Lower leg skin (tissue), 4 donors: Measurements from ENCODE around the gene INTS4. TPM values are rescaled to one million over a fixed set of nuclear protein-coding genes. Genes with fewer than 3 reads are reported as not detected.
"Not testable (repeated sequence)": the region's sequence is repeated elsewhere in the genome, so short reads cannot be mapped to it uniquely, and the experiment has no call there.

Experiments
- DNase-seq, 2 donors: peaks; one replicate each; pipeline ENCODE4 v3.0.0-alpha.2; 2019; ENCODE audit warnings: low spot score in 2 of 2
- H3K4me3 ChIP-seq: fragments of 200-600 bp; sonication (generic); 2 replicates; pipeline ENCODE4 v1.5.1; 2017; ENCODE audit warnings: mild to moderate bottlenecking, low read depth; ENCODE audit not compliant: poor library complexity, severe bottlenecking
- POLR2A ChIP-seq, 2 donors: fragments of 450-650 bp; IDR thresholded peaks; one replicate each; pipeline ENCODE4 v1.6.1; 2016 to 2017; ENCODE audit warnings: antibody characterized with exemption in 2 of 2, mild to moderate bottlenecking in 1 of 2, moderate library complexity in 1 of 2
- WGBS, 2 donors: methylation state at CpG; one replicate each; pipeline ENCODE4 v1.1.5; 2018; 5-methylcytosine and 5-hydroxymethylcytosine counted together
- intact Hi-C: fragments of 100-400 bp; cut with DNase I; formaldehyde crosslinking; loops from one replicate; pipeline ENCODE4 v1.15.0; 2023; ENCODE audit warnings: low total_unique reads
- total RNA-seq, 4 donors: library from RNA; depleted of rRNA; stranded (reverse); fragments of >200 nt; gene quantifications; one replicate each; pipeline ENCODE4 v1.1.0, GENCODE V29; 2016
- TF ChIP-seq, protein P1 (sequence below), 3 donors: fragments of 450-650 bp; IDR thresholded peaks; one replicate each; pipeline ENCODE4 v1.5.1; 2016; ENCODE audit warnings: antibody characterized with exemption in 3 of 3, mild to moderate bottlenecking in 3 of 3, moderate library complexity in 2 of 3

INTS4 gene, protein sequence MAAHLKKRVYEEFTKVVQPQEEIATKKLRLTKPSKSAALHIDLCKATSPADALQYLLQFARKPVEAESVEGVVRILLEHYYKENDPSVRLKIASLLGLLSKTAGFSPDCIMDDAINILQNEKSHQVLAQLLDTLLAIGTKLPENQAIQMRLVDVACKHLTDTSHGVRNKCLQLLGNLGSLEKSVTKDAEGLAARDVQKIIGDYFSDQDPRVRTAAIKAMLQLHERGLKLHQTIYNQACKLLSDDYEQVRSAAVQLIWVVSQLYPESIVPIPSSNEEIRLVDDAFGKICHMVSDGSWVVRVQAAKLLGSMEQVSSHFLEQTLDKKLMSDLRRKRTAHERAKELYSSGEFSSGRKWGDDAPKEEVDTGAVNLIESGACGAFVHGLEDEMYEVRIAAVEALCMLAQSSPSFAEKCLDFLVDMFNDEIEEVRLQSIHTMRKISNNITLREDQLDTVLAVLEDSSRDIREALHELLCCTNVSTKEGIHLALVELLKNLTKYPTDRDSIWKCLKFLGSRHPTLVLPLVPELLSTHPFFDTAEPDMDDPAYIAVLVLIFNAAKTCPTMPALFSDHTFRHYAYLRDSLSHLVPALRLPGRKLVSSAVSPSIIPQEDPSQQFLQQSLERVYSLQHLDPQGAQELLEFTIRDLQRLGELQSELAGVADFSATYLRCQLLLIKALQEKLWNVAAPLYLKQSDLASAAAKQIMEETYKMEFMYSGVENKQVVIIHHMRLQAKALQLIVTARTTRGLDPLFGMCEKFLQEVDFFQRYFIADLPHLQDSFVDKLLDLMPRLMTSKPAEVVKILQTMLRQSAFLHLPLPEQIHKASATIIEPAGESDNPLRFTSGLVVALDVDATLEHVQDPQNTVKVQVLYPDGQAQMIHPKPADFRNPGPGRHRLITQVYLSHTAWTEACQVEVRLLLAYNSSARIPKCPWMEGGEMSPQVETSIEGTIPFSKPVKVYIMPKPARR
- total RNA-seq: 10 to 100 TPM; 14.7 to 24.8 (median 18.3) TPM

- peak within 1 kb of the TSS; percentile 26 for H3K4me3 ChIP-seq
- intact Hi-C loops: no loop called here
- 0% methylated on average over 47 of the region's 47 CpGs for WGBS, 2 donors
- DNase-seq: peak; percentile 99
- no peak for TF ChIP-seq POLR2A (IDR thresholded peaks at IDR 0.05)
- TF ChIP-seq, protein P1, sequence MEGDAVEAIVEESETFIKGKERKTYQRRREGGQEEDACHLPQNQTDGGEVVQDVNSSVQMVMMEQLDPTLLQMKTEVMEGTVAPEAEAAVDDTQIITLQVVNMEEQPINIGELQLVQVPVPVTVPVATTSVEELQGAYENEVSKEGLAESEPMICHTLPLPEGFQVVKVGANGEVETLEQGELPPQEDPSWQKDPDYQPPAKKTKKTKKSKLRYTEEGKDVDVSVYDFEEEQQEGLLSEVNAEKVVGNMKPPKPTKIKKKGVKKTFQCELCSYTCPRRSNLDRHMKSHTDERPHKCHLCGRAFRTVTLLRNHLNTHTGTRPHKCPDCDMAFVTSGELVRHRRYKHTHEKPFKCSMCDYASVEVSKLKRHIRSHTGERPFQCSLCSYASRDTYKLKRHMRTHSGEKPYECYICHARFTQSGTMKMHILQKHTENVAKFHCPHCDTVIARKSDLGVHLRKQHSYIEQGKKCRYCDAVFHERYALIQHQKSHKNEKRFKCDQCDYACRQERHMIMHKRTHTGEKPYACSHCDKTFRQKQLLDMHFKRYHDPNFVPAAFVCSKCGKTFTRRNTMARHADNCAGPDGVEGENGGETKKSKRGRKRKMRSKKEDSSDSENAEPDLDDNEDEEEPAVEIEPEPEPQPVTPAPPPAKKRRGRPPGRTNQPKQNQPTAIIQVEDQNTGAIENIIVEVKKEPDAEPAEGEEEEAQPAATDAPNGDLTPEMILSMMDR (IDR thresholded peaks at IDR 0.05): no peak
Observed at GRCh38 chr11:77994434-77995362, at the start of gene INTS4. Gene INTS4, minus strand, starts transcription at chr11:77994668. Its CDS starts 25 bp downstream, at chr11:77994643.

DNA sequence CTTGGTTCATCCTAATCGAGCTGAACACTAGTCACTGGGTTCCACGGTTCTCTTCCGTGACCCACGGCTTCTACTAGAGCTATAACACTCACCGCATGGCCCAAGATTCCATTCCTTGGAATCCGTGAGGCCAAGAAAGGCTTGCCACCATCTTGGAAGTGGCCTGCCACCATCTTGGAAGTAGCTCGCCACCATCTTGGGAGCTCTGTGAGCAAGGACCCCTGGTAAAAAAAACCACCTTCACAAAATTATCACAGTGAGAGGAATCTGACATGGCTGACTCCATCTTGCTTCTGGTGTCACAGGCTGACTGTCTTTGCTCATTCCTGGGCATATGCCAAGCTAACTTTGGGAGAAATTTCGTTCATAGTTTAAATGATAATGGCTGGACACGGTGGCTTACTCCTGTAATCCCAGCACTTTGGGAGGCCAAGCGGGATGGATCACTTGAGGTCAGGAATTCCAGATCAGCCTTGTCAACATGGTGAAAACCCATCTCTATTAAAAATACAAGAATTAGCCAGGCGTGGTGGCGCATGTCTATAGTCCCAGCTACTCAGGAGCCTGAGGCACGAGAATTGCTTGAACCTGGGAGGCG is 47.5 kb upstream of the INTS4 start:
- H3K4me3 ChIP-seq: no peak overlapping the region
- TF ChIP-seq, protein P1 (IDR thresholded peaks at IDR 0.05): no peak
- no peak for TF ChIP-seq POLR2A (IDR thresholded peaks at IDR 0.05)
- intact Hi-C loops: no loop called here
- no peak for DNase-seq
- WGBS, 2 donors: 93 to 95% methylated on average over 14 of the region's 14 CpGs

- 92 to 99% methylated on average over 8 of the region's 8 CpGs for WGBS, 2 donors
- H3K4me3 ChIP-seq, DNase-seq, intact Hi-C loops: not testable (repeated sequence)
Observed at GRCh38 chr11:78041380-78041719, 46.9 kb upstream of the INTS4 start.

DNA sequence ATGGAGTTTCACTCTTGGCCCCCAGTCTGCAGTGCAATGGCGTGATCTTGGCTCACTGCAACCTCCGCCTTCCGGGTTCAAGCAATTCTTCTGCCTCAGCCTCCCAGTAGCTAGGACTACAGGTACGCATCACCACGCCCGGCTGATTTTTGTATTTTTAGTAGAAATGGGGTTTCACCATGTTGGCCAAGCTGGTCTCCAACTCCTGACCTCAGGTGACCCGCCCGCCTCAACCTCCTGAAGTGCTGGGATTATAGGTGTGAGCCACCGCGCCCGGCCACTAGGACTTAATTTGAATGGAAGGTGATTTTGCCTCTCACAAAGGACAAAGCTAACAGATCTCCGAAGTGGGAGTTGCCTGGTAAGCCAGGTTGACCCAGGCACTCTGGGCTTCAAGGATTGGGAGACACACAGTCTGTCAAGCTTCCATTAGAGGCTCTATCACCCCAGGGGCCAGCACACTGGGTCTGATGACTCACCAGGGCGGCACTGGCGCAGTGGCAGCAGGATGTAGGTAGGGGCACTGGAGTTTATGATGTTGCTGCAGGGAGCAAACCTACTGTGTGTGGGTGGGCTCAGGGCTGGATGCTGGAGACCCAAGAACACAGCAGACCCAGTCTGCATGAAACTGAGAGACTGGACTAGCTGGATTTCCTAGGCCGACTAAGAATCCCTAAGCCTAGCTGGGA is 46.4 kb upstream of the INTS4 start:
- TF ChIP-seq, protein P1 (IDR thresholded peaks at IDR 0.05): no peak
- TF ChIP-seq POLR2A (IDR thresholded peaks at IDR 0.05): no peak
- no peak for DNase-seq
- WGBS, 2 donors: 92 to 94% methylated on average over 15 of the region's 15 CpGs
- intact Hi-C loops: no loop called here
- no peak overlapping the region for H3K4me3 ChIP-seq

GRCh38 chr11:78039919-78040671 is 45.6 kb upstream of the INTS4 start:
- TF ChIP-seq, protein P1 (IDR thresholded peaks at IDR 0.05): no peak
- TF ChIP-seq POLR2A (IDR thresholded peaks at IDR 0.05): no peak
- 15 to 16% methylated on average over 7 of the region's 7 CpGs for WGBS, 2 donors
- intact Hi-C loops: no loop called here
- H3K4me3 ChIP-seq: no peak overlapping the region
- peak; percentile 35 to 89 for DNase-seq
